OCI-LY7 (cell line): ENCODE measurements around the gene PDE9A. TPM values are rescaled to one million over a fixed set of nuclear protein-coding genes. Genes with fewer than 3 reads are reported as not detected.

Experiments
- BruUV-seq: library from RNA; stranded (reverse); fragments of 400-500 nt; replicated peaks from 2 replicates; lab custom pipeline; 2021; lab: Mats Ljungman, UMichigan
- CTCF ChIA-PET: fragments of 300-600 bp; sonication (Branson Sonifier 250); formaldehyde crosslinking; loops from one replicate; lab custom pipeline; 2022; ENCODE audit warnings: antibody characterized with exemption; ENCODE audit not compliant: unreplicated experiment; lab: Charles Lee
- POLR2A ChIA-PET: fragments of 300-600 bp; sonication (Branson Sonifier 250); formaldehyde crosslinking; loops from one replicate; lab custom pipeline; 2022; ENCODE audit warnings: antibody characterized with exemption; lab: Charles Lee
- DNase-seq: peaks from one replicate; pipeline ENCODE4 v3.0.0-alpha.2; 2015; ENCODE audit warnings: low spot score
- H2AFZ ChIP-seq: fragments of 200-600 bp; sonication (generic), shearing (Covaris generic); 2 replicates; pipeline ENCODE4 v1.6.1; 2014; ENCODE audit warnings: mild to moderate bottlenecking, antibody characterized with exemption, low read length, moderate library complexity
- H3K27ac ChIP-seq: fragments of 200-600 bp; sonication (generic); 2 replicates; pipeline ENCODE4 v1.5.1; 2014; ENCODE audit warnings: mixed run types, low read depth, mild to moderate bottlenecking, moderate library complexity, low read length, inconsistent platforms; ENCODE audit not compliant: poor library complexity, severe bottlenecking
- H3K36me3 ChIP-seq: fragments of 200-600 bp; sonication (generic); 2 replicates; pipeline ENCODE4 v1.6.1; 2014; ENCODE audit warnings: mild to moderate bottlenecking, antibody characterized with exemption, low read length, moderate library complexity, mixed read lengths; ENCODE audit not compliant: insufficient read depth
- H3K4me1 ChIP-seq: fragments of 200-600 bp; sonication (generic); 2 replicates; pipeline ENCODE4 v1.5.1; 2014; ENCODE audit warnings: mild to moderate bottlenecking, low read length; ENCODE audit not compliant: insufficient read depth, poor library complexity, severe bottlenecking
- H3K4me2 ChIP-seq: fragments of 200-600 bp; sonication (generic); 2 replicates; pipeline ENCODE4 v1.6.1; 2014; ENCODE audit warnings: mild to moderate bottlenecking, low read length
- H3K4me3 ChIP-seq: fragments of 200-600 bp; sonication (generic); 2 replicates; pipeline ENCODE4 v1.5.1; 2014; ENCODE audit warnings: mild to moderate bottlenecking, low read depth, low read length; ENCODE audit not compliant: poor library complexity, severe bottlenecking
- H3K79me2 ChIP-seq: fragments of 200-600 bp; sonication (generic); 2 replicates; pipeline ENCODE4 v1.6.1; 2016; ENCODE audit warnings: low read depth, mild to moderate bottlenecking, low read length, moderate library complexity, mixed read lengths; ENCODE audit not compliant: insufficient read depth
- H3K9me2 ChIP-seq: fragments of 200-600 bp; sonication (generic); 2 replicates; pipeline ENCODE4 v1.6.1; 2016; ENCODE audit warnings: mild to moderate bottlenecking, low read length, mixed read lengths; ENCODE audit not compliant: insufficient read depth
- H3K9me3 ChIP-seq: fragments of 200-600 bp; sonication (generic); 2 replicates; pipeline ENCODE4 v1.6.1; 2014; ENCODE audit warnings: mild to moderate bottlenecking, mixed run types, low read length, mixed read lengths
- H4K20me1 ChIP-seq: fragments of 200-600 bp; sonication (generic); 2 replicates; pipeline ENCODE4 v1.6.1; 2014; ENCODE audit warnings: mild to moderate bottlenecking, antibody characterized with exemption, low read length, moderate library complexity, mixed read lengths; ENCODE audit not compliant: insufficient read depth
- EZH2phosphoT487 ChIP-seq: fragments of 200-600 bp; sonication (generic); IDR thresholded peaks from 2 replicates; pipeline ENCODE4 v1.6.1; 2018; ENCODE audit warnings: low read depth, borderline replicate concordance, mild to moderate bottlenecking, mixed run types, antibody characterized with exemption, low read length, moderate library complexity, mixed read lengths
- intact Hi-C: fragments of 100-400 bp; cut with micrococcal nuclease; formaldehyde crosslinking; loops from one replicate; pipeline ENCODE4 v1.10.0; 2022; ENCODE audit not compliant: unreplicated experiment
- total RNA-seq, 2 experiments: library from RNA; depleted of rRNA in 1 of 2; stranded (reverse); fragments of >200 nt in 1 of 2; shearing (Covaris generic) in 1 of 2; gene quantifications; 2 replicates each; pipeline ENCODE4 v1.2.3, GENCODE V29; 2014 to 2022
- TF ChIP-seq, protein P1 (sequence below): fragments of 200-600 bp; sonication (generic); conservative IDR thresholded peaks from 2 replicates; pipeline ENCODE4 v1.5.1; 2014; ENCODE audit warnings: mild to moderate bottlenecking, antibody characterized with exemption, low read length, moderate library complexity, mixed read lengths

PDE9A gene
- total RNA-seq, 2 experiments from 2014 or later: 11.4 to 22.4 TPM

GRCh38 chr21:42646076-42646825, 7.2 kb upstream of the PDE9A start:
- no peak for DNase-seq
- no TSS peak for BruUV-seq
- no peaks in the 10 kb centered on the region for H3K9me2 ChIP-seq
- H4K20me1 ChIP-seq: no peaks in the 10 kb centered on the region
- no peak overlapping the region for H2AFZ ChIP-seq
- intact Hi-C loops: no loop called here
- no peaks in the 10 kb centered on the region for H3K79me2 ChIP-seq
- H3K4me1 ChIP-seq: no peaks in the 10 kb centered on the region
- H3K36me3 ChIP-seq: no peaks in the 10 kb centered on the region
- H3K9me3 ChIP-seq: no peaks in the 10 kb centered on the region
- ChIA-PET CTCF (no interaction called here), POLR2A (no interaction called here)
- no peak overlapping the region for H3K27ac ChIP-seq
- H3K4me2 ChIP-seq: no peak overlapping the region
- TF ChIP-seq, protein P1, sequence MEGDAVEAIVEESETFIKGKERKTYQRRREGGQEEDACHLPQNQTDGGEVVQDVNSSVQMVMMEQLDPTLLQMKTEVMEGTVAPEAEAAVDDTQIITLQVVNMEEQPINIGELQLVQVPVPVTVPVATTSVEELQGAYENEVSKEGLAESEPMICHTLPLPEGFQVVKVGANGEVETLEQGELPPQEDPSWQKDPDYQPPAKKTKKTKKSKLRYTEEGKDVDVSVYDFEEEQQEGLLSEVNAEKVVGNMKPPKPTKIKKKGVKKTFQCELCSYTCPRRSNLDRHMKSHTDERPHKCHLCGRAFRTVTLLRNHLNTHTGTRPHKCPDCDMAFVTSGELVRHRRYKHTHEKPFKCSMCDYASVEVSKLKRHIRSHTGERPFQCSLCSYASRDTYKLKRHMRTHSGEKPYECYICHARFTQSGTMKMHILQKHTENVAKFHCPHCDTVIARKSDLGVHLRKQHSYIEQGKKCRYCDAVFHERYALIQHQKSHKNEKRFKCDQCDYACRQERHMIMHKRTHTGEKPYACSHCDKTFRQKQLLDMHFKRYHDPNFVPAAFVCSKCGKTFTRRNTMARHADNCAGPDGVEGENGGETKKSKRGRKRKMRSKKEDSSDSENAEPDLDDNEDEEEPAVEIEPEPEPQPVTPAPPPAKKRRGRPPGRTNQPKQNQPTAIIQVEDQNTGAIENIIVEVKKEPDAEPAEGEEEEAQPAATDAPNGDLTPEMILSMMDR: no peak
- TF ChIP-seq EZH2phosphoT487: no peak
- no peak overlapping the region for H3K4me3 ChIP-seq

GRCh38 chr21:42646836-42647235, 6.6 kb upstream of the PDE9A start:
- H3K27ac ChIP-seq: no peak overlapping the region
- H3K4me3 ChIP-seq: no peak overlapping the region
- no peaks in the 10 kb centered on the region for H3K36me3 ChIP-seq
- BruUV-seq: no TSS peak
- TF ChIP-seq, protein P1: no peak
- TF ChIP-seq EZH2phosphoT487: no peak
- no peaks in the 10 kb centered on the region for H3K4me1 ChIP-seq
- H3K4me2 ChIP-seq: no peak overlapping the region
- H3K79me2 ChIP-seq: no peaks in the 10 kb centered on the region
- no peaks in the 10 kb centered on the region for H3K9me3 ChIP-seq
- CTCF ChIA-PET: no interaction called here
- no peaks in the 10 kb centered on the region for H4K20me1 ChIP-seq
- no peak for DNase-seq
- POLR2A ChIA-PET: no interaction called here
- no peaks in the 10 kb centered on the region for H3K9me2 ChIP-seq
- H2AFZ ChIP-seq: no peak overlapping the region
- intact Hi-C loops: no loop called here

DNA sequence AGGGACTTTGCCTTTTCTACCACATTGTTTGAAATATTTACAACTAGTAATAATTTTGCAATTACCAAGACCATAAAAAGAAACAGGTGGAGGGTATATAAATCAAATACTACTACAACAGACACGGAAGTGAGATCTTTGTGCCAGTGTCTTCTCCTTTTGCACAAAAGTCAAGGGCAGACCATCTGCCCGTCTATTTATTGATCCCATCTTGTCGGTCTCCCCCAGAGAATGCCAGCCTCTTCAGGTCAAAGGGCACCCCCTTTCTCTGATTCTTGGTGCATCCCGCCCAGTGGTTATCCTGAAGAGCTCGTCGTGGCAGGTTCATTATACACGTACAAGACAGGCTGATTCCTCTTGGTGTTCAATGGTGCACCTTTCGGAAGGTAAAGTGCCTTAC, 4.8 kb upstream of the PDE9A start:
- Histone ChIP-seq H3K4me1 (peaks cover 6% of the 10 kb centered on the region), H3K4me3 (no peak overlapping the region), H4K20me1 (no peaks in the 10 kb centered on the region), H2AFZ (no peak overlapping the region), H3K9me2 (no peaks in the 10 kb centered on the region), H3K4me2 (no peak overlapping the region), H3K79me2 (no peaks in the 10 kb centered on the region), H3K36me3 (no peaks in the 10 kb centered on the region), H3K27ac (no peak overlapping the region), H3K9me3 (no peaks in the 10 kb centered on the region)
- TF ChIP-seq, protein P1: no peak
- TF ChIP-seq EZH2phosphoT487: no peak
- no peak for DNase-seq
- ChIA-PET CTCF (no interaction called here), POLR2A (no interaction called here)
- BruUV-seq: no TSS peak
- intact Hi-C loops: no loop called here
